Central memory CD4-positive, alpha-beta T cell (primary cell): ENCODE data around the gene TRERF1.

Experiments used
- DNase-seq: peaks from one replicate; pipeline ENCODE4 v3.0.0; 2022

TRERF1 gene

DNA sequence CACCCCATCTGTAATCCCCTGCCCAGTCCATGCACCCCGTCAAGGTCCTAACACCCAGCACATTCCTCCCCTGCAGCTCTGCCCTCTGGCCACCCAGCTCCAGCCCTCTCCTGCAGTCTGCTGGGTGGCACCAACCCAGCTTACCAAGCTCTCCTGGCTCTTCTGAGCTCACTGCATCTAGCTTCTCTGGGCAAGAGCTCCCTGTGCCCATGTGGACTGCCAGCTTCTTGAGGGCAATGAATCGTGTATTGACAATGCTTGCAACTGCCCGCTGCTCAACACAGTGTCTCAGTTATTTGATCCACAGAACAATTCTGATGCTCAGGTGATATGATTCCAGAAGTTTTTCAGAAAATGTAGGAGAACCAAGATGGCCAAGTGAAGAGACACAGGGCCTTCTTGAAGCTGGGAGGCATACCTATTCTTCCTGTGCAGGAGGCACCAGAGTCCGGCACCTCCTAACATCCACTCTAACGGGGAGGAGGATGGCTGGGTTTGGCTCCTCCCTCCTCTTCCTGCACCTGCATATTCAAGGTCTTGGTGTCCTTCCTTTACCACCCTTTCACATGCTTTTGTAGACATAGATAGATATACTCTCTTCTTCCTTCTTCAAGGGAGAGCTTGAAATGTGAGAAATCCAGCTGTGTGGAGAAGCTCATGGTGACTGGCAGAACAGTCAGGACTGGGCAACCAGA is 85.6 kb downstream of the TRERF1 start:
- DNase-seq: no peak

- DNase-seq: no peak
Observed at GRCh38 chr6:42365021-42365420, 86.7 kb downstream of the TRERF1 start.

- no peak for DNase-seq
Observed at GRCh38 chr6:42363926-42364849, 87.5 kb downstream of the TRERF1 start.

DNA sequence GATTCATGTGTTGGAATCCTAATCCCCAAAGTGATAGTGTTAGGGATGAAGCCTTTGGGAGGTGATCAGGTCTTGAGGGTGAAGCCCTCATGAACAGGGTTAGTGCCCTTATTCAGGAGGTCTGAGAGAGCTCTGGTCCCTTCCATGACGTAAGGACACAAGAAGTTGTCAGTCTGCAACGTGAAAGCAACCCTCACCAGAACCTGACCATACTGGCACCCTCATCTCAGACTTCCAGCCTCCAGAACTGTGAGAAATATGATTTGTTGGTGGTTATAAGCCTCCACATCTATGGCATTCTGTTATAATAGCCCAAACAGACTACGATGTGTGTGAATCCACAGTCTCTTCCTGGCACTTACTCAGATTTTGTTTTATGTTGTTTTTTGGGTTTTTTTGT is 90.7 kb downstream of the TRERF1 start:
- no peak for DNase-seq

DNA sequence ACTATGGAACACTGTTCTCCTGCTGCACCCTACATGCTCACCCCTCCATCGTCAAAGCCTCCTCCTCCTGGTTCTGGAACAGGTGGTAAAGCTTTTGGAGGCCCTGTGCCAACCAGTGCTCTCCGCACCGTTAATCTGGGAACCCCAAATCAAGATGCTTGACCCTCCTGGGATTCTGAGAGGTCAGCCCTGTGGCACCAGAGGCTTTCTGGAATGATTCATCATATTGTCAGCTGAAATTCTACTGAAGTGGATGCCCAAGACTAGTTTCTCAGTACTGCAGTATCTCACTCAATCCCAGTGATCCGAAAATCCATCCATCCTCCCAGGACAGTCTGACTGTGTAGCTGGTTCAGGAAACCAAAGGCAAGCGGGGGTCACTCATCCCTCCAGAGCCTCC is 92.7 kb downstream of the TRERF1 start:
- no peak for DNase-seq

- DNase-seq: no peak
Observed at GRCh38 chr6:42355416-42355815, 96.3 kb downstream of the TRERF1 start.

GRCh38 chr6:42354702-42355101 is 97.0 kb downstream of the TRERF1 start:
- no peak for DNase-seq

GRCh38 chr6:42352856-42353564 is 98.7 kb downstream of the TRERF1 start:
- no peak for DNase-seq

GRCh38 chr6:42350911-42351310 is 100.8 kb downstream of the TRERF1 start:
- DNase-seq: no peak

DNA sequence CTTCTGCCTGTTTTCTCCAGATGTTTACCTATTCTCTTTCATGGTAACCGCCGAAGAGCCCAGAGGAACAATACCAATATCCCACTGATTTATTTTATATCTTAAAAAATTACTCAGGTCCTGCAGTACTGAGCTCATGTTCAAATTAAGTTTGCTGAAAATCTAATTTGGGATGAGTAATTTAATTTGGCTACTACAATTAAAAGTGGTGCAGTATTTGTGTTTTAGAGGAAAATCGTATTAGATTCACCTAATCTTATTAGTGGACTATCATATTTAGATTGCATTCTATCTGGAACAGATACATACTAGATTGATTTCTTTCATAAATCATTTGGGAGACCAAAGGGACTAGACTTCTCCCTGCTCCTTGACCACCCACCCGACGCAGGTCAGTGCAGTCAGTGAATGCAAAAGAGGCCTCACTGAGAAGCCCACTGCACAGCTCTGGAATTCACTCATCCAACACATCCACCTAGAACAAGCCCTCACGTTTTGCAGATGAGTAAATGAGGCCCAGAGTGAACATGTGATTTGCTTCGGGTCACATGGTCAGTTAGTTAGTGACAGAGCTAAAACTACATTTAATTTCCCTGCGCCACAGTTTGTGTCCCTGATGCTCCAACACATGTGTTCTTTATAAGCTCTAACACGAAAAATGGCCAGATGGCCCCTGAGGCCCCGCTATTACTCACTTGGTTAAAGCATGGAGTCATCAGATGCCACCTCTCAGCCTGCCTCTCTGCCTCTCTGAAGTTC is 101.8 kb downstream of the TRERF1 start:
- DNase-seq: no peak

- DNase-seq: no peak
Observed at GRCh38 chr6:42347456-42347855, 104.3 kb downstream of the TRERF1 start.

DNA sequence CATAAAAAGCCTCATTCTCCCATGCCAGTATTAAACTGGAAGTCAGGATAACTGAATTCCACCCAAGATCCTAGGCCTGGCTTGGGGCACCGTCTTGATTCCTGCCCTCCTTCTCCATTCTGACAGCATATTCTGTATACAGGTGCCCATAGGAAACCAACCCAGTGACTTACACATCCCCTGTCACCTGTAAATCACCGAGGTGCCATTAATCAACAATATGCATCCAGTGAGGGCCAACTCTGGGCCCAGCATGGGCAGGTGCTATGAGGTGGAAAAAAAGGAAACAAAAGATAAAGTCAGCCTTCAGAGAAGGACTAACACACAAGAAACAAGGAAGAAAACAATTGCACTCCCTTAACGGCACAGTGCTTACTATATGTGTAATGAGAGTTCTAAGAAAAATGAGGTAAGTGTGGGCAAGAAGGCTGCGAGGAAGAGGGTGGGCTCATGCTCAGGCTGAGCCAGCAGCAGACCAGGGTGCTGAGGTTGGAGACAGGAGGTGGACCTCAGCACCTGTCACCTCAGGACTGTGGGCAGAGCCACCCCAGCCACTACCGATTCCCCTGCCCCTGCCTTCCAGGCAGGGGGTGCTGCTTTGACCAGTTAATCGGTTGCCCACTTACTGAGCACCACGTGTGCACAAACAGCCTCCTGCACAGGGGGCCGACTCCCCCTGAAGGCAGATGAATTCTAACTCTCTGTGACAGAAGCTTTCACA is 105.9 kb downstream of the TRERF1 start:
- no peak for DNase-seq

DNA sequence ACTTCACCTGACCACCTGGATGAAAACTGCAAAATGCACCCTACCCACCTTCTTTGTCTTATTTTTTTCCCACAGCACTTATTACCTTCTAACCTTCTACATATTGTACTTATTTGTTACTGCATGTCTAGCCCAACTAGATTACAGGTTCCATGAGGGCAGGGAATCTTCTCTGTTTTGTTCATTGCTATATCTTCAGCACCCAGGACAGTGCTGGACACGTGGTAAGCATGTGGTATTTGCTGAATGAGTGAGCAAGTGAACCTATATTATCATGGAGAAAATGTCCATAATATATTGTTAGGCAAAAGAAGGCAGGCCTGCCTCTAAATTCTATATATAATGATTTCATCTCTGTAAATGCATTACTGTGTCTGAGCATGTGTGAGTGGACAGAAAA is 107.0 kb downstream of the TRERF1 start:
- no peak for DNase-seq

- no peak for DNase-seq
Observed at GRCh38 chr6:42341771-42342553, 109.8 kb downstream of the TRERF1 start.

- no peak for DNase-seq
Observed at GRCh38 chr6:42341221-42341620, 110.5 kb downstream of the TRERF1 start.

- DNase-seq: no peak
Observed at GRCh38 chr6:42340511-42340910, 111.2 kb downstream of the TRERF1 start.

- DNase-seq: no peak
Observed at GRCh38 chr6:42339991-42340401, 111.7 kb downstream of the TRERF1 start.

DNA sequence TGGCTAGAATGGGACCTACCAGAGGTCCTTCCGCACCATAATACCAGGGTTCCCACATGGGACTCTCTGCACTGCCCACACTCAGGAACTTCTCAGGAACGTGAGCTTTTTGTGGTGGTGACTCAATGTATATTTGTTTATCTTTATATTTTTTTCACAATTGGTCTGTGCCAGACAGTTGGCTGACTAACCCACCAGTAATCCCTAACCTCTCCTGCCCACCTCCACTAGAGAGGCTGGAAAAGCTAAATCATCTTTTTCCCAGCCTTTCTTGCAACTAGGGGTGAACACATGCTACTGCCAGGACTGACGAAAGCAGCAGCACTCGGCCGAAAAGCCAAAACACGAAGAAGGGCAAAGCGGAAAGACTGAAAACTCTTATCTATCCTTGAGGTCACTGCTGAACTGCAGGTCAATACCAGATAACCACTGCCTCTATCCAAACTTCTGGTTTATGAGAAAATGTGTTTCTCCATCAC is 112.9 kb downstream of the TRERF1 start:
- no peak for DNase-seq

GRCh38 chr6:42337985-42338743 is 113.6 kb downstream of the TRERF1 start:
- DNase-seq: no peak

- no peak for DNase-seq
Observed at GRCh38 chr6:42336431-42336830, 115.3 kb downstream of the TRERF1 start.
